HG02763 (cell line): Measurements from ENCODE around the gene AKNAD1.

Experiments used
- ATAC-seq: cut with Tn5 transposase; IDR thresholded peaks from one replicate; pipeline ENCODE4 v1.9.1; 2021; ENCODE audit warnings: mild to moderate bottlenecking, moderate library complexity; ENCODE audit not compliant: unreplicated experiment

AKNAD1 gene

GRCh38 chr1:108863984-108864383, 7.1 kb upstream of the AKNAD1 start:
- no peak for ATAC-seq

- ATAC-seq, result no peak
These were observed 6.0 kb upstream of the AKNAD1 start for GRCh38 chr1:108862698-108863477.

GRCh38 chr1:108862017-108862610, 5.2 kb upstream of the AKNAD1 start:
- ATAC-seq, result no peak

- no peak for ATAC-seq
These were observed 4.7 kb upstream of the AKNAD1 start for GRCh38 chr1:108861566-108861965.

- no peak for ATAC-seq
These were observed 3.5 kb upstream of the AKNAD1 start for GRCh38 chr1:108860190-108860907.

- no peak for ATAC-seq
These were observed 1.5 kb upstream of the AKNAD1 start for GRCh38 chr1:108858230-108858950.

- no peak for ATAC-seq
These were observed 2.5 kb downstream of the AKNAD1 start for GRCh38 chr1:108854221-108855019.

GRCh38 chr1:108852221-108852975, 4.5 kb downstream of the AKNAD1 start:
- no peak for ATAC-seq

- ATAC-seq, result no peak
These were observed 5.3 kb downstream of the AKNAD1 start for GRCh38 chr1:108851567-108851966.

- no peak for ATAC-seq
These were observed 6.0 kb downstream of the AKNAD1 start for GRCh38 chr1:108850929-108851328.

GRCh38 chr1:108848806-108849205, 8.1 kb downstream of the AKNAD1 start:
- ATAC-seq, result no peak

GRCh38 chr1:108847494-108847893, 9.4 kb downstream of the AKNAD1 start:
- no peak for ATAC-seq

- ATAC-seq, result no peak
These were observed 10.9 kb downstream of the AKNAD1 start for GRCh38 chr1:108845991-108846390.

- no peak for ATAC-seq
These were observed 11.4 kb downstream of the AKNAD1 start for GRCh38 chr1:108845446-108845845.

- ATAC-seq, result no peak
These were observed 13.3 kb downstream of the AKNAD1 start for GRCh38 chr1:108843390-108844137.

- no peak for ATAC-seq
These were observed 14.2 kb downstream of the AKNAD1 start for GRCh38 chr1:108842525-108843181.

GRCh38 chr1:108841703-108842102, 15.2 kb downstream of the AKNAD1 start:
- no peak for ATAC-seq

- ATAC-seq, result no peak
These were observed 24.0 kb downstream of the AKNAD1 start for GRCh38 chr1:108832929-108833328.

- no peak for ATAC-seq
These were observed 25.7 kb downstream of the AKNAD1 start for GRCh38 chr1:108831225-108831624.
